Psoas muscle (tissue), 8 donors: ENCODE results near the gene VAV2. TPM values are rescaled to one million over a fixed set of nuclear protein-coding genes. Genes with fewer than 3 reads are reported as not detected.

Source experiments
- ATAC-seq, 4 donors: fragments of 200-7000 bp; cut with Tn5 transposase; one replicate each; pipeline ENCODE4 v1.9.1; 2020; ENCODE audit warnings: moderate library complexity in 3 of 4, mild to moderate bottlenecking in 2 of 4
- DNase-seq, 2 donors: peaks; one replicate each; pipeline ENCODE4 v3.0.0-alpha.2; 2020
- H3K27ac ChIP-seq: fragments of 200-600 bp; one replicate; pipeline ENCODE4 v1.8.0; 2022
- H3K27me3 ChIP-seq, 3 donors: fragments of 200-600 bp in 1 of 3; one replicate each; pipeline versions ENCODE4 v1.6.1 to v1.8.0; 2013 to 2022; ENCODE audit warnings: low read length in 2 of 3, mild to moderate bottlenecking in 2 of 3, moderate library complexity in 1 of 3; ENCODE audit not compliant: insufficient read depth in 3 of 3
- H3K36me3 ChIP-seq, 2 donors: fragments of 200-600 bp in 1 of 2; one replicate each; pipeline versions ENCODE4 v1.6.1 to v1.8.0; 2013 to 2022; ENCODE audit warnings: low read depth in 1 of 2, mild to moderate bottlenecking in 1 of 2, moderate library complexity in 1 of 2; ENCODE audit not compliant: insufficient read depth in 1 of 2
- H3K4me1 ChIP-seq: fragments of 200-600 bp; one replicate; pipeline ENCODE4 v1.8.0; 2022
- H3K4me3 ChIP-seq: fragments of 200-600 bp; one replicate; pipeline ENCODE4 v1.8.0; 2022; ENCODE audit warnings: mild to moderate bottlenecking
- H3K9me3 ChIP-seq: fragments of 200-600 bp; one replicate; pipeline ENCODE4 v1.8.0; 2022
- WGBS, 3 donors: extraction: QIAGEN DNeasy Blood & Tissue Kit; methylation state at CpG; one replicate each; pipeline versions ENCODE4 v1.1.6 to v1.1.7; 2013; 5-methylcytosine and 5-hydroxymethylcytosine counted together
- intact Hi-C, 2 donors: fragments of 100-400 bp; cut with DNase I; formaldehyde crosslinking; loops; one replicate each; pipeline versions ENCODE4 v1.11.0 to v1.14.2; 2022
- polyA plus RNA-seq, 3 donors: library from polyadenylated mRNA; stranded (reverse); fragments of 200-250 nt; gene quantifications; one replicate each; pipeline ENCODE4 v1.2.3, GENCODE V29; 2013
- total RNA-seq, 4 donors: library from RNA; stranded (reverse); fragmentation: NEBNext Ultra II Directional in 2 of 4; extraction: Animal tissue kit (Norgen Biotek cat#: 25700) in 2 of 4; gene quantifications; one replicate each; pipeline versions ENCODE4 v1.2.1 to v1.2.4, GENCODE V29; 2021 to 2023
- TF ChIP-seq, protein P1 (sequence below): fragments of 200-600 bp; IDR thresholded peaks from one replicate; pipeline ENCODE4 v1.8.0; 2022; ENCODE audit warnings: antibody characterized with exemption
- donor health status: healthy with polysubstance abuse.
- donor health status: DM: no; HTN: no; CAD: no; lungs with moderate emphysema.
- donor health status: Bipolar disorder and iron deficiency.
- donor health status: healthy.
- donor health status: DM: yes; HTN: yes; CAD: no.
- donor health status: DM: no; HTN: no; CAD: no.
- donor health status: DM: no; HTN: no; CAD: no.
- donor health status: DM: yes; HTN: yes; CAD: no.

VAV2 gene
- total and polyA plus RNA-seq, 7 donors = 0.70 to 2.9 (median 1.4) TPM

- H3K4me1 ChIP-seq = peaks cover 2% of the 10 kb centered on the region
- 85 to 88% (median 86%) methylated on average over 10 of the region's 10 CpGs for WGBS, 3 donors
- no peak for ATAC-seq
Measured at GRCh38 chr9:133841167-133841812, 150.8 kb downstream of the VAV2 start.

GRCh38 chr9:133839822-133840329, 152.2 kb downstream of the VAV2 start:
- peaks cover 2% of the 10 kb centered on the region for H3K4me1 ChIP-seq
- intact Hi-C loops = loop anchor here in 1 of 2 donors (5.0 kb wide), 1 partner anchor 77 kb away; no protein-coding TSS in a partner anchor
- H3K27me3 ChIP-seq = peaks cover 0 to 34% (median 5%) of the 10 kb centered on the region in 3 donors
- H3K9me3 ChIP-seq = no peaks in the 10 kb centered on the region
- ATAC-seq (peak in 1 of 4 donors; percentile 40), DNase-seq (peak in 1 of 2 donors; percentile 63)
- TF ChIP-seq, protein P1, sequence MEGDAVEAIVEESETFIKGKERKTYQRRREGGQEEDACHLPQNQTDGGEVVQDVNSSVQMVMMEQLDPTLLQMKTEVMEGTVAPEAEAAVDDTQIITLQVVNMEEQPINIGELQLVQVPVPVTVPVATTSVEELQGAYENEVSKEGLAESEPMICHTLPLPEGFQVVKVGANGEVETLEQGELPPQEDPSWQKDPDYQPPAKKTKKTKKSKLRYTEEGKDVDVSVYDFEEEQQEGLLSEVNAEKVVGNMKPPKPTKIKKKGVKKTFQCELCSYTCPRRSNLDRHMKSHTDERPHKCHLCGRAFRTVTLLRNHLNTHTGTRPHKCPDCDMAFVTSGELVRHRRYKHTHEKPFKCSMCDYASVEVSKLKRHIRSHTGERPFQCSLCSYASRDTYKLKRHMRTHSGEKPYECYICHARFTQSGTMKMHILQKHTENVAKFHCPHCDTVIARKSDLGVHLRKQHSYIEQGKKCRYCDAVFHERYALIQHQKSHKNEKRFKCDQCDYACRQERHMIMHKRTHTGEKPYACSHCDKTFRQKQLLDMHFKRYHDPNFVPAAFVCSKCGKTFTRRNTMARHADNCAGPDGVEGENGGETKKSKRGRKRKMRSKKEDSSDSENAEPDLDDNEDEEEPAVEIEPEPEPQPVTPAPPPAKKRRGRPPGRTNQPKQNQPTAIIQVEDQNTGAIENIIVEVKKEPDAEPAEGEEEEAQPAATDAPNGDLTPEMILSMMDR = no peak
- H3K36me3 ChIP-seq = no peaks in the 10 kb centered on the region
- no peak overlapping the region for H3K27ac ChIP-seq
- WGBS, 3 donors = 30 to 44% (median 34%) methylated on average over 15 of the region's 15 CpGs
- H3K4me3 ChIP-seq = no peak overlapping the region

More at GRCh38 chr9:133841167-133841812, 150.8 kb downstream of the VAV2 start:
- peak in 1 of 2 donors; percentile 4 for DNase-seq
- TF ChIP-seq, protein P1 = no peak
- no peak overlapping the region for H3K27ac ChIP-seq
- no peak overlapping the region for H3K4me3 ChIP-seq
- no peaks in the 10 kb centered on the region for H3K36me3 ChIP-seq
- intact Hi-C loops = no loop called here
- no peaks in the 10 kb centered on the region for H3K9me3 ChIP-seq
- H3K27me3 ChIP-seq = peaks cover 0 to 39% (median 5%) of the 10 kb centered on the region in 3 donors

- H3K4me1 ChIP-seq = no peaks in the 10 kb centered on the region
- H3K9me3 ChIP-seq = no peaks in the 10 kb centered on the region
- TF ChIP-seq, protein P1 = no peak
- H3K27ac ChIP-seq = no peak overlapping the region
- no peak overlapping the region for H3K4me3 ChIP-seq
- peaks cover 0 to 30% (median 2%) of the 10 kb centered on the region in 3 donors for H3K27me3 ChIP-seq
- H3K36me3 ChIP-seq = no peaks in the 10 kb centered on the region
- intact Hi-C loops = loop anchor here in 1 of 2 donors (5.0 kb wide), 1 partner anchor 78 kb away; no protein-coding TSS in a partner anchor
- DNase-seq (no peak), ATAC-seq (no peak)
- WGBS, 3 donors = 96 to 99% (median 97%) methylated on average over 4 to 5 of the region's 5 CpGs
Measured at GRCh38 chr9:133838859-133839507, 153.1 kb downstream of the VAV2 start.

DNA sequence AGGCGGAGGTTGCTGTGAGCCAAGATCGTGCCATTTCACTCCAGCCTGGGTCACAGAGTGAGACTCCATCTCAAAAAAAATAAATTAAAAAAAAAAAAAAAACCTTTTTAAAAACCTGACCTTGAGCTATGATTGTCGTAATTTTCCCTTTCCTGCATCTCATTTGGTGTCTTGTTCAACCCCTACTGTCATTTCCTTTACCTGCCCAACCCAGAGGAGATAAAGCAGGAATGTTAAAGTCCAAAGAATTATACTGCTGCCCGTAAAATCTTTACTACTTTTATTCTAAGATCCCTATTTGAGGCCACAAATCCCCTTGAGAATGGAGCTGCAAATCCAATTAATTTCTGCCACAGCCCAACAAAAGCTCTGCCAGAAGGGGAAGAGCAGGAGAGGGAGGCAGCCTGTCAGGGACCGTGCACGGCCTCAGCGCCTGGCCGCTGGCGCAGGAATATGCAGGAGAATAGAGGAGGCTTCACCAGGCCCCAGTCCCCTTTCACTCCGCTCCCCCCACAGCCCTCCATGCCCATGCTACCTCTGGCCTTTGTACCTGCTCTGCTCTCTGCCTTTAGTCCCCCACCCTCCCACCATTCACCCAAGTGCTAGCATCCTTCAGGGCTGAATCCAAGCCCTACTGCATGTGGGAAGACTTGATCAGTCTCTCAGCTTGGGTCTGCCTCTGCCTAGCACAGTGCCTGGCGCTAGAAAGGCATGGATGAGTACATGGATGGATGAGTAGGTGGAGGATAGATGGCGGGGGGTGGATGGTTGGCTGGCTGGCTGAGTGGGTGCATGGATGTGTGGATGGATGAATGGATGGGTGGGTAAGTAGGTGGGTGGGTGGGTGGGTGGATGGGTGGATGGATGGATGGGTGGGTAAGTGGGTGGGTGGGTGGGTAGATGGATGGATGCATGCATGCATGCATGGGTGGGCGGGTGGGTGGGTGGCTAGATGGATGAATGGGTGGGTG, 154.2 kb downstream of the VAV2 start:
- ATAC-seq (no peak), DNase-seq (no peak)
- Histone ChIP-seq H3K4me1 (no peaks in the 10 kb centered on the region), H3K4me3 (no peak overlapping the region), H3K27ac (no peak overlapping the region), H3K36me3 (no peaks in the 10 kb centered on the region), H3K9me3 (no peaks in the 10 kb centered on the region), H3K27me3 (peaks cover 0 to 25% (median 0%) of the 10 kb centered on the region in 3 donors)
- TF ChIP-seq, protein P1 = no peak
- WGBS, 3 donors = 74 to 86% (median 85%) methylated on average over 13 of the region's 13 CpGs
- intact Hi-C loops = loop anchor here in 1 of 2 donors (5.0 kb wide), 1 partner anchor 79 kb away; no protein-coding TSS in a partner anchor
